Pulmonary artery endothelial cell (primary cell): ENCODE measurements around the gene PPP1R16B. TPM values are rescaled to one million over a fixed set of nuclear protein-coding genes. Genes with fewer than 3 reads are reported as not detected.

Source experiments
- DNase-seq: peaks from one replicate; pipeline ENCODE4 v3.0.0-alpha.2; 2011; ENCODE audit warnings: low read depth, low spot score
- total RNA-seq: library from RNA; depleted of rRNA; stranded (reverse); fragments of >200 nt; gene quantifications from 2 replicates; pipeline ENCODE4 v1.2.3, GENCODE V29; 2014

The PPP1R16B gene
- total RNA-seq, 1 donor from 2014 or later: 118 TPM

DNA sequence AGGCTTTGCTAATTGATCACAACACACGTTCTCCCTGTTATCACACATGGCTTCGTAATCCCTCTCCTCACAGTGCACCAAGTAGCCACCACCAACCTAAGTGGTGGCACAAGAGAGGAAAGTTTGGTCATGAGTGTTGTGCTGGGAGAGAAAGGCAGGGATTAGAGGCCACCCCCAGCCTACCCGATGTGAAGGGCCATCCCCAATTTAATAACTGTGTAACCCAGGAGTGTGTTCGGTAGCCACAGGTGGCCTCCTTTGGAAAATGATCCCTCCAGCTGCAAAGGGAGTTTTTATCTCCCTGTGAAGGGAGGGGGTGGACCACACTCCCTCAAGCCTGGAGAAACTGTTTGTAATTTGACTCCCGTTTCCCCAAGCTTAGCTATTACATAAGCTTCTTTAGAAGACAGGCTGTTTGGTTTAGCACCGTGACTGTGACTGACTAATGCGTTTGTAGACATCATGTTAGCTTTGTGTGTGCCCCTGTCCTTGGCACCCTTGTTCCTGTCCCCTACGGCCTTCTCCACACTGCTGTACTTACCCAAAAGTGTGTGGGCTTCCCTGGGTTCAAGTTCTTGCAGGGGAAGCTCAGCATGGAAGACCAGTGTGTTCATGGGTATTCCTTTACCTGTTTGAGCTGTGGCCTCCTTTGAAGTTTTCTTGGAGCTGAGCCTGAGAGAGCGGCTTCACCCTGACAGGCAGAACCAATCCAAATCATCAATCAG is 20.6 kb downstream of the PPP1R16B start:
- DNase-seq: peak; percentile 69

DNA sequence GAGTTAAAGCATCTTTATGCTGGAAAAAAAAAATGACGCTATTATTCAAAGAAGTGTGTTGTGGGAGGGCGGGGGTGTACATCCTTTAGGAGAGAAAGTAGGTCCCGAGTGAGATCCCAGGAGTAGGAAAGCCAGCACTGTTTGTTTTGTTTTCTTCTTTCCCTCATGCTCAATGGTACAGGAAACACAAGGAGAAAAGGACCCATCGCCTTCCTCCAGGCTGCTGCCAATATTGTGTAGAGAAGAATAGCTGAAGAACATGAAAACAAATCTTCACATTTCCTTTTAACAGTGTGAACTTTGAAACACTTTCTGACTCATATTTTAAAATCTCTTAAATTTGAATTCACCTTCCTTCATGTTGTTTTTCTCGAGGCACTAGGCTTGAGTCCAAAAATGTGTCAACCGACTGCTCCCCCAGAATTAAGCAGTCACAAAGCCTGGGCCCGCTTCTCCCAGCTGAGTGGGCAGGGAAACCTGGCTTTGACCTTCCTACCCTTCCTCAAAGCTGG is 22.3 kb downstream of the PPP1R16B start:
- peak; percentile 96 for DNase-seq

DNA sequence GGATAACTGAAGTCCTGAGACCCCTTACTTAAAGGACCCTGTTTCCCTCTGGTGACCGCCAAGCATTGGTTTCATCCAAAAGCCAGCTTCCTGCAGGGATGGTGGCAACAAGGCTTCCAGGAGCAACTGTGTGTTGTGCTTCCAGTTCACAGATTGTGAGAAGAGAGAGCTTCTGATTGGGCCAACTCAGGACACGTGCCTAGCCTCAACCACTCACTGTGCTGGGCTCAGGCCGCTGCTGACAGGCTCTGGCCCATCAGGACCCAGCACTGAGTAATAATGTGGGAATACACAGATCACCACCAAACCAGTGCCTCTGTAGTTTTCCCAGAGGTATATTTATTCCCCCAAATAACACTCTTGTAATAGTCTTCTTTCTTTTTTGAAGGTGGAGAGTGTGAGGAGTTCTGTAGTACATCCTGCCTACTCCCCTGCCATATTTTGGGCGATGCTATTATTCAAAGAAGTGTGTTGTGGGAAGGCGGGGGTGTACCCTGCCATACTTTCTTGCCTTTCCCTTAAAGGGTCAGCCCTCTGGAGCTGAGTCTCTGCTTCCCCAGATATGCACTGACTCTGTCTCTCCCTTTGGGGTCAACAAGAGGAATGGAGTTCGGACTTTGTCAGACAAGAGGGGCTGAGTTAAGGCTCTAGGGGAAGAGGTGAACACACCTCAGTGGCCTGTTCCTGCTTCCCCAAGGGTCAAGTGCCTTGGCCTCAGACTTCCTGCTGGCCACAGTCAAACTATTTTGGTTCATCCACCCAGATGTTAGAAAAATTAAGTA is 23.2 kb downstream of the PPP1R16B start:
- no peak for DNase-seq

DNA sequence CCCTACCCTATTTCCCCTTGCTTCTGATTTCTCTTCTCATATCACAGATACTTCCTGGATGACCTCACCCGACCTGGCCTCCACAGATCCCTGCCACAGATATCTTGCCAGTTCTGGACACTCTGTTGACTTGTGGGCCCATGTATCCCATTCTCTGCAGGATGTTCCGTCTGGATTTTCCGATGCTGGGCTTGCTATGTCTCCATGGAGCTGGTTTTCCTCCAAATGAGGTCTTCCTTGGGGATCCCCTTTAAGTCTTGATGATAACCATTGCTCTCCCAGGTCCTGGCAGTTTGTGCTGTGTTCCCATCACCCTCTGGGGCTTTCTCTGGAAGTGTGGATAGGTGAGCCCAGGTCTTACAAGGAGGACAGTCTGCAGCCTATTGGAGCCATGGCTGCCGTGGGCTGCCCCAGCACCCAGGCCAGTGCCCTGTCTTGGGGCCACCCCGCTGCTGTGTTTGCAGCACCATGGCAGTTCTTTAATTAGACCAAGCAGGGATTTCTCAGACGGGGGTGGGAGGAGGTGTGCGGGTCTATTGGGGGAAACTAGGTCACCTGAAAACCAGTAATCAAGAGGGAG is 23.9 kb downstream of the PPP1R16B start:
- no peak for DNase-seq

DNA sequence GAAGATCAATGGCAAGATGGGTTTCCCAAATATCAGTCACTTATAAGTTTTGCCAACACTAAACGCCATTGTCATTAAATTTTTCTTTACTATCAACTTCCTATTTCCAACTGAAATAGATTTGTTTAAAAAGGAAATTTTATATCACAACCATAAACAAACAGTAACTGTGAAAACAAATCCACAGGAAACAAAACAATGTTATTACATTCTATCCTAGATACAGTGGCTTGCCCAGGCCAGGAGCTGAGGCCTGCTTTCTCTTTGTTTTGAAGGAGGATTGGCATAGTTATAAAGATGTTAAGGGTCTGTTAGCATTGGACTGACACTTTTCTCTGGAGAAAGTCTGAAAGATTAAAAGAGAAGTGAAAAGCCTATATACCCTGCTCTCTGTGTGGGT is 24.9 kb downstream of the PPP1R16B start:
- DNase-seq: no peak

DNA sequence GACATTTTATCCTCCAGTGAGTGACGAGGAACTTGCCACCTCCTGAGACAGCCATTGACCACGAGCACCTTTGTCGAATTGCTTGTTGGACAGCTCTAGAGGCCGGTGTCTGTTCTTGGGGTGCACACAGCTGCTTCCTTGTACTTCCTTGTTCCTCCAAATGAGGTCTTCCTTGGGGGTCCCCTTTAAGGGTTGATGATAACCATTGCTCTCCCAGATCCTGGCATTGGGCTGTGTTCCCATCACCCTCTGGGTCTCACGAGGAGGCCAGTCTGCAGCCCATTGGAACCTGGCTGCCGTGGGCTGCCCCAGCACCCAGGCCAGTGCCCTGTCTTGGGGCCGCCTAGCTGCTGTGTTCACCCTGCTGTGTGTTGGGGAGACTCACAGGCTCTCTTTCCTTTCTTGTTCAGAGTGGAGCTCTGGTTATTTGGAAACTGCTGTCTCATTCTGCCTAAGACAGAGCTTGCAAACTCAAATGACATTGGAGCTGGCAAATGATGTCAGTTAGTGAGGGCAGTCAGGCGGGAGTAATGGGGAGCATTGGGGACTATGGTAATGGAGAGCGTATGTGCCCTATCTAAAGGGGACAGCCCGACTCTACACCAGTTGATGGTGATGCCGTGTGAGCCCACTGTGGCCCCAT is 25.7 kb downstream of the PPP1R16B start:
- no peak for DNase-seq

DNA sequence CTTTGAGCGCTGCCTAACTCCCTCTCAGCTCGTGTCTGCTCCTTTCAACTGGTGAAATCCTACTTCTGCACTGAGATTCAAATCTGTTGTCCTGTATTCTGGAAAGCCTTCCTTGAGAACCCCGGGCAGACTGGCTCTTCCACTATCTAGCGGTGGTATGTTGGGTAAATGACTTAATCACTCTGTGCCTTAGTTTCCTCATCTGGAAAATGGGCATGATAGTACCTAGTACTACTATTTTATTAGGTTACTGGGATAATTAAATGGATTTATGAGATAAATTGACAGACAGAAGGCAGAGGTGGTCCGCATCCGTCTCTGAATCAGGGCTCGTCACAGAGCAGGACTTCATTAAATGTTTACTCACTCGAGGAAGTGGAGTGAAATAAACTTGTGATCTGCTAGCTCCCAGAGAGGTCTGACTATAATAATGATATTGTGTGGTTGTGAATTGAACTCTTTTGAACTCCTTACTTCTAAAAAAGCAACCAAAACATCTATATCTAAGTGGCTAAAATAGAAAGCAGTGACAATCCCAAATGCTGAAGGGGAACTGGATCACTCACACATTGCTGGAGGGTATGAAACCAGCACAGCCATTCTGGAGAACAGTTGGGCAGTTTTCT is 26.6 kb downstream of the PPP1R16B start:
- no peak for DNase-seq

DNA sequence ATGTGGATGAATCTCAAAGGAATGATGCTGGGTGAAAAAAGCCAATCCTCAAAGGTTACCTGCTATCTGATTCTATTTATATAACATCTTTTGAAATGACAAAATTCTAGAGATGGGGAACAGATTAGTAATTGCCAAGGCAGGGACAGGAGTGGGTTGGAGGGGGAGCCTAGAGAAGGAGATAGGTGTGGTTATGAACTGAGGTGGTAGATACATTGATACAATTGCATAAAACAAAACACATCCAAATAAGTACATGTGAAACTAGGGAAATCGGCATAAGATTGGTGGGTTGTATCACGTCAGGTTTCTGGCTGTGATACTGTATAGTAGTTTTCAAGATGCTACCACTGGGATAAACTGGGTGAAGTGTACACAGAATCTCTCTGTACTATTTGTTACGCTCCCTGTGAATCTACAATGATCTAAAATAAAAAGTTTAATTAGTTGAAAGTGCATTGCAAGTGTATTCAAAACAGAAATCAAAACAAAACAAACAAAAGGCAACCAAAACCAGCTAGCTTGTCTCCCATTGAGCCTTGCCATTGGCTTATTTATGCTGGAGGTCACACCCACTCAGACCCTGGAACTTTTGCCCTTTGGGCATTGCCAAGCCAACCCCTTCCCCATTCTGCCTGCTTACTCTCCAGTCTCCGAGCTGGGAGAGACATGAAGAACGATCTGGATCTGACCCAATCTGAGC is 27.8 kb downstream of the PPP1R16B start:
- DNase-seq: no peak

DNA sequence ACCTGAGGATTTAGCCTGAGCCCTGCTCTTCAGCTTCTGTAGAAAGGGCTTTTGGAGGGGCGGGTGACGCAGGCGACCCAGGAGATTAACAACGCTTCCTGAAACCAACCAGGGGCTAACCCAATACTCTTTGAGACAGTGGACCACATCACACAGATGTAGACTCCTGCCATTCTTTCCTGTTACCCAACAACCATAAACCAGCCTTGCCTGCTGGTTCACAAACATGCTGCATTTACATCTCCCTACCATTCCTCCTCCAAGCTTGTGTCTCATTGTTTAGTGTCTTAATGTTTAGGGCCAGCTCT is 28.3 kb downstream of the PPP1R16B start:
- no peak for DNase-seq

DNA sequence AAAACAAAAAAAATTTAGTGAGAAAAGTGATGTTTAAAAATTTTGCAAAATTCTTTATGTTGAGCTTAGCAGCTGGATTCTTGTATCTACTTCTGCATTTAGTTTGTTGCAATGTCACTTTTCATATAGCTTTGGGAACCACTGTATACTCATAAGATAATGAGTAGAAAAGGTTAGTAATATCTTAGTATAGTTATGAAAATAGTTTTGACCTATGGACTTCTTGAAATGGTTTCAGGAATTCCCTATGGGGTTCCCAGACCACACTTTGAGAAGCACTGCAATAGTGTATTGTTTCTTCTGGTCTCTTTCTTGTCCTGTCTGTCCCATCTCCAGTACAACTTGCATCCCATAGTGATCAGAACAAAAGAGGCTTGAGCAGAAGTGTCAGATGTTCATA is 29.4 kb downstream of the PPP1R16B start:
- DNase-seq: no peak

DNA sequence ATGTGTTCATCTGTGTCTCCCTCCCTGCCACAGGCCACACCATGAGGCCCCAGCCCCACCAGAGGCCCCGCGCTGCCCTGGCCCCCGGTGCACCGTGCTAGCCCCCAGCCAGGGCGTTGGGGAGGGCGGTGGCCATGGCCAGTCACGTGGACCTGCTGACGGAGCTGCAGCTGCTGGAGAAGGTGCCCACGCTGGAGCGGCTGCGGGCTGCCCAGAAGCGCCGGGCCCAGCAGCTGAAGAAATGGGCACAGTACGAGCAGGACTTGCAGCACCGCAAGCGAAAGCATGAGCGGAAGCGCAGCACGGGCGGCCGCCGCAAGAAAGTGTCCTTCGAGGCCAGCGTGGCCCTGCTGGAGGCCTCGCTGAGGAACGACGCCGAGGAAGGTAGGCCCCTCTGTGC is 30.3 kb downstream of the PPP1R16B start:
- no peak for DNase-seq

DNA sequence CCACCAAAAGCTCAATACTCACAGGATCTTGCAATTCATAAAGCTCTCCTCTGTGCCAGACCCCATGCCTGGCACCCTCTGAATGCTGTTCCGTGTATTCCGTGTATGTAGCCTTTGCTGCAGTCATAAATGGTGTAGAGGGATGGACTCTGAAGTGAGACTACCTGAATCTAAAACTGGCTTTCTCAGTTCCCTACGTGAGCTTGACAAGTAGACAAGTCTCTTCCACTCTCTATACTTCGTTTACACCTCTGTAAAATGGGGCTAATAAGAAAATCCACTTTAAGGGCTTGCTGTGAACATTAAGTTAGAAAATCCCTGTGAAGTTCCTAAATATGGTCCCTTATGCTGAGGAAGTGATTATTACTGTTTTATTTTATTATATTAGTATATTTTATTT is 31.5 kb downstream of the PPP1R16B start:
- DNase-seq: no peak

DNA sequence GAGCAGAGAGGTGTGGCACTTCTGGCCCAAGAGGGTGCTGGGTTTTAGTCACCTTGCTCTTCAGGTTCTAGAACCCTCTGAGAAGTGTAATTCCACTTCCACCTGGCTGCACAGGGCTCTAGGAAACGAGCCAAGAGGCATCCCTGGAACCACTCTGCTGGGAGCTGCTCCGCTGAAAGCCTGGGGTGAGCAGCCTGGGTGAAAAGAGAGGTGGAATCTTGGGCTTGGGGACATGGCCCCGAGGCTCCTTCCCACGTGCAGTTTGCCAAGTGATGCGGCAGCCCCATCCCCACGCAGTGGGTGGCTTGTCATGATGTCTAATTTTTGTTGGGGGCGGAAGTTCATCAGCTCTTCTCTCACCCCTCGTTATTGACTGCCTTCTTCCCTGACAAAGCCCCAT is 32.8 kb downstream of the PPP1R16B start:
- no peak for DNase-seq

DNA sequence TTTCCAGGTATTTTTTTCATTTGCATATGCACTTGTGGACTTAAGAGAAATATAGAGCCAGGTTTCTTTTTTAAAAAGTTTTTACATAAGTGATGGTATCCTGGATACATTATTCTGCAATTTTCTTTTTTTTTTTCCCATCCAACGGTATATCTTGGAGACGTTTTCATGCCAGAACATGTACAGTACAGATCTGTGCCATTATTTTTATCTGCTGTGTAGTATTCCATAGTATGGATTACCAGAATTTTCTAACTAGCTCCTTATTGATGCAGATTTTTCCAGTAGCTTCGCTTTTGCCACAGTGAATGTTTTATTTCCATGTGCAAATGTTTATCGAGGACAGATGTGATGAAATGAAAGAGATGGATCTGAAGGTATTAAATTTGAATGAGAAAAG is 34.1 kb downstream of the PPP1R16B start:
- DNase-seq: no peak

DNA sequence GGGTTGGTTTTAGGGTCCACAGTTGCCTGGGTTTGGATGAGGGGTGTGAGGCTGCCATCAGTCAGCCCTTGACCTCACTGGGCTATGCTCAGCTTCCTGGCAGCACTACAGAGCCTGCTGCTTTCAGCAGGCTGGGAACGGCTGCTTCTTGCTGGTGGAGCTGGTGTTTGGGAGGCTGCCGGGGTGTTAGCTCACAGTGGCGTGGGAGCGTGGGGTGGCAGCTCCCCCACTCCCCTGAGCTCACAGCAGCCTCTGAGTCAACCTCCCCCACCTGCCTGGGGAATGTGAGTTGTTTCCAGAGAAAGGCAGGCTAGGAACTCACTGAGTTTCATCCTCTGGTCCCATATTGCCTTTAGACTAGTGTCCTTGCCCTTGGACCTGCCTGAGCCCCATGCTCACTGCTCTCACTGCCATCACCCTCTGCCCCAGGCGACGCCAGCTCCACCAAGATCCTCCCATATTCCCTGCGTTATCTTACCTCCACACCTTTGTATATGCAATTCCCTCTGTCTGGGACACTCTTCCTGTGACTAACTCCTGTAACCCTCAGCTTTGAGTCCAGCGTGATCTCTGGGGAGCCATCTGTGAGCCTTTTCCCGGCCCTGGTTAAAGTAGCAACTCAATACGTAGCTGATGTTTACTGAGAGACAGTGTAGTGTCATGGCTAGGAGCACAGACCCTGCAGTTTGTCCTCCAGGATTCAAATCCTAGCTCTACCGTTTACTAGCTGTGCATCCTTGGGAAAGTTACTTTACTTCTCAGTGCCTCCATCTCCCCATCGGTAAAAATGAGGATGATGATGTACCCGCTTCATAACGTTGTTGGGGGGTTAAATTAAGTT is 34.8 kb downstream of the PPP1R16B start:
- DNase-seq: no peak

DNA sequence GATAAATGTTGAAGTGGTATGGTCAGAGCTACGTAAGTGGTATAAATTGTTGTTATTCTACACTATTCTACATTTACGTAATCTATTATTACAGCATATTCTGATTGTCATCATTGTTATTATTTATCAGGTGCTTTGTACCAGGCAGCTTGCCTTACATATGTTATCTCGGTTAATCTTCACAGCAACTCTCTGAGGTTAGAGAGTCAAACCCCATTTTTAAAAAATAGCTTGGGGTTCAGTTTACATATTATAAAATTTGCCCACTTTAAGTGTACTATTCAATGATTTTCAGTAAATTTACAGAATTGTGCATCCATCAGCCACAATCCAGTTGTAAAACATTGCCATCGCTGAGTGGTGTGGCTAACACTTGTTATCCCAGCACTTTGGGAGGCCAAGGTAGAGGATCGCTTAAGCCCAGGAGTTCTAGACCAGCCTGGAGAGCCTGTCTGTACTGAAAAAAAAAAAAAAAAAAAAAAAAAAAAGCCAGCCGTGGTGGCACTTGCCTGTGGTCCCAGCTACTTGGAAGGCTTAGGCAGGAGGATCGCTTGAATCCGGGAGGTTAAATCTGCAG is 35.5 kb downstream of the PPP1R16B start:
- no peak for DNase-seq

DNA sequence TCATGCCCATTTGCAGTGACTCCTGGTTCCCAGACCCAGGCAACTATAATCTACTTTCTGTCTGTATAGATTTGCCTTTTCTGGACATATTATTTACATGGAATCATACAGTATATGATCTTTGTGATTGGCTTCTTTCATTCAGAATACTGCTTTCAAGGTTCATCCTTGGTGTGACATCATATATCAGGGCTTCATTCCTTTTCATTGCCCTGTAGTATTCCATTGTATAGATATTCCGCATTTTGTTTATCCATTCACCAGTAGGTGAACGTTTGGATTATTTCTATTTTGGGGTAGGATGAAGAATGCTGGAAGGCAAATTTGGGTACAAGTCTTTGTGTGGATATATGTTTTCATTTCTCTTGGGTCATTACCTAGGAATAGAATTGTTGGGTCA is 36.1 kb downstream of the PPP1R16B start:
- no peak for DNase-seq

DNA sequence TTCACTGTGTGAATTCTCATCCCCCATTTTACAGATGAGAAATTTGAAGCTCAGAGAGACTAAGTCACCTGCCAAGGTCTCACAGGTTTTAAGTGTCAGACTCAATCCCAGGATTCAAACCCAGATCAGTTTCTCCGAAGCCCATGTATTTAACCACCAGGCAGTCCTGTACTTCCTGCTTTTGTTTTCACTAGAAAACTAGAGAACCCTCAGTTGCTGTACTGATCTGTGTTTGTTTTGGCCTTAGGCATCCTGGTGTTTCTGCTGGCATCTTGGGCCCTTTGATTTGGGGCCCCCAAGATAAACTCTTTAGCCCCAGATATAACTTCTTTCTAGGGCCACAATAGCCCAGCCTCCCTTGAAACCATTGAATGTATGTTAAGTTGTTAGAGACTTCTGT is 36.5 kb downstream of the PPP1R16B start:
- DNase-seq: no peak

DNA sequence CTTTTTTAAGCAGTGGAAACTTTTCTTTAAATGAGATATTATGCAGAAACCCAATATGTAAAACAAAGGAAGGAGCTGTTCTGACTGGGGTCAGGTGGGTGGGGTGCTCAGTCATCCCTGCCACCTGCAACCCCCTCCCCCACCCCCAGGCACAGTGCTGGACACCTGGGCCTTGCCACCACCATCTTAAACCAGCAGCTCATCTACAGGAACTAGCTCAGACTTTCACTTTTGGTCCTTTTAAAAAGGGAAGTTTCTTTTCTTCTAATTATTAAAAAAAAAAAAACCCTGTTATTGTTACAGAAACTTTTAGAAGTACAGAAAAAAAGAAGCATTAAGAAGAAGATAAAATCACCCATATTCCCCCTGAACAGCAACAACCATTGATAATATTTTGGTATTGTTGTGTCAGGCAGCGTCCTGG is 37.1 kb downstream of the PPP1R16B start:
- no peak for DNase-seq

DNA sequence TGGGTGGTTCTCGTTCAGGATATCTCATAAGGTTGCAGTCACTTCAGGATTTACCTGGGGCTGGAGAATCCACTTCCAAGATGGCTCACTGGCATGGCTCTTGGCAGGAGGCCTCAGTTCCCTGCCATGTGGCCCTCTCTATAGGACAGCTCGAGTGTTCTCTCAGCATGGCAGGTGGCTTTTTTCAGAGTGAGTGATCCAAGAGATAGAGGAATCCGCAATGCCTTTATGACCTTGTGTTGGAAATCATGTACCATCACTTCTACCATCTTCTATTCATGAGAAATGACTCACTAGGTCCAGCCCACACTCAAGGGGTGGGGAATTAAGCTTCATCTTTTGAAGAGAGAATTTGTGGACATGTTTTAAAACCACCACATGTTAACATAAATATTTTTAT is 37.8 kb downstream of the PPP1R16B start:
- no peak for DNase-seq
